GM18519 (cell line): ENCODE data around the gene USP15.
A peak's percentile ranks its signal among the peaks of the same experiment; 100 is the strongest.
"Not testable (repeated sequence)": the region's sequence is repeated elsewhere in the genome, so short reads cannot be mapped to it uniquely, and the experiment has no call there.

ENCODE experiments used
- ATAC-seq: cut with Tn5 transposase; IDR thresholded peaks from one replicate; pipeline ENCODE4 v1.9.1; 2021; ENCODE audit warnings: mild to moderate bottlenecking, moderate library complexity; ENCODE audit not compliant: unreplicated experiment, low FRiP score

Gene USP15

DNA sequence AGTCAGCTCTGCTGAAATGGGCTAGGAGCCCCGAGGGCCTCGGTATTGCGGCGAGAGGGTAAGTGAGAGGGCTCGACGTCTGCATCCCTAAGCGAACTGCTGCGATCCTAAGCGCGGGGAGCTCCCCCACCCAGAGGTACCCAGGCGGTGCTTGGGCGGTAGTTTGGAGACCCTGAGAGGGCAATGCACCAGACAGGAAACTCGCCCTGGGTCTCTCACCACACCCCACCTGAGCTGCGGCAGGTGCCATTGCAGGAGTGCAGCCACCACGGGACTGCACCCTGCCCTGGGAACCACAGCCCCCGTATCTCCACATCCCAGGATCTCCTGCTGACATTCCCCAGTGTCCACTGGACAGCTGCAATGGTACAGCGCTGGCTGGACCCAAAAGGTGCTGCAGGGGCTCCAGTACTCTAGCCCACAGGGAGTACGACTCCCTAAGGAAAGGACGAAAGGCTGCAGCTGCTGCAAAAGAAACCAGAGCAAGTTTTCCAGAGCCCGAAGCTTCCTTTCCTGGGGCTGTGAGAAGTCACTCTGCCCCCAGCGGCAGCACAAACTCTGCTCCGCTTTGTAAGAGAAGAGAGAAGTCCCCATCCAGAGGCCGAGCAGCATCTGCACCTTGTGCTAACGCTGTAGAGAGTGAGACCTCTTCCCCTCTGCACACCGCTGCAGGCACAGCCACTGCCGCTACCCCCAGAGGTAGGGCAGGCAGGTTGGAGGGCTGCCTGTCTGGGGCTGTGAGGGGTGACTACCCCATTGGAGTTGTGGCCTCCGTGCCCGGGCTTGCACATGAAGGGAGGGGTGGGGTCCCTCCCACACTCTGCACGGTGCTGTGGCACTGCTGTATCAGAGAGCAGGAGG lies 175.3 kb downstream of the USP15 start:
- ATAC-seq = peak; percentile 79

DNA sequence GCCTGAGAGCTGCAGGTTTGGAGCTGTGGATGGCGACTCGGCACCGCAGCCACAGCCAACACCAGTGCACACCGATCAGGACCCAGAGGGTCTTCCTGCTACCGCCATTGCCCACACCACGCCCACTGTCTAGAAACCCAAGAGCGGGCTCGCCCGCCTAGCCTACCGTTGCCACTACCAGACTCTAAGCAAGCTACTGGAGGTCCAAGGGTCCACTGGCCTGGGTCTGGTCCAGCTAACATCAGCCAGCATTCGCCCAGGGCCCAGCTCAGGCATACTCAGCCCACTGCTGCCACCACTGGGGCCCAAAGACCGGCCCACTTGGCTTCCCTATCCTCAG lies 175.9 kb downstream of the USP15 start:
- no peak for ATAC-seq

GRCh38 chr12:62438098-62438692 lies 178.0 kb downstream of the USP15 start:
- ATAC-seq = no peak

GRCh38 chr12:62446754-62447452 lies 186.7 kb downstream of the USP15 start:
- no peak for ATAC-seq

DNA sequence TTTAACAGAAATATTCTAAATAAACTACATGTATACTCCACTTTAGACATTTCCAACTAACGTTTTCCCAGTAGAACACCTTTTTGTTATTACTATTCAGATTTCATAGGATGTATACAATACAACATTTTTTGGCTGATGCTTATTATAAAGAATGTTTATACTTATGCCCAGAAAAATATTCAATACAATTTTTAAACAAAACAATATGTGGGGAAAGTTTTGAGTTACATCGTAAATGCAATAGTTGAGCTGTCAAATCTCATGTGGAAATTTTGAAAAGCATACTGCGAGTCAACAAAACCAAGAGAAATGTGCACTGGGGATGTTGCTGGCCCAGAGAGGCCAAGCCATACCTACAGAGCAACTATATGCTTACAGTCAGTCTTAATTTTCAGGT lies 188.2 kb downstream of the USP15 start:
- no peak for ATAC-seq

DNA sequence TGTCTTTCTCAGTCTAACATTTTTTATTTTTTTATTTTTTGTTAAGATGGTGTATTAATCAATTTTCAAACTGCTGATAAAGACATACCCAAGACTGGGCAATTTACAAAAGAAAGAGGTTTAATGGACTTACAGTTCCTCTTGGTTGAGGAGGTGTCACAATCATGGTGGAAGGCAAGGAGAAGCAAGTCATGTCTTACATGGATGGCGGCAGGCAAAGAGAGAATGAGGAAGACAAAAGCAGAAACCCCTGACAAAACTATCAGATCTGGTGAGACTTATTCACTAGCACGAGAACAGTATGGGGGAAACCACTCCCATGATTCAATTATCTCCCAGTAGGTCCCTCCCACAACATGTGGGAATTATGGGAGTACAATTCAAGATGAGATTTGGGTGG lies 195.2 kb downstream of the USP15 start:
- not testable (repeated sequence) for ATAC-seq

- no peak for ATAC-seq
These were observed 198.4 kb downstream of the USP15 start for GRCh38 chr12:62458626-62459025.

DNA sequence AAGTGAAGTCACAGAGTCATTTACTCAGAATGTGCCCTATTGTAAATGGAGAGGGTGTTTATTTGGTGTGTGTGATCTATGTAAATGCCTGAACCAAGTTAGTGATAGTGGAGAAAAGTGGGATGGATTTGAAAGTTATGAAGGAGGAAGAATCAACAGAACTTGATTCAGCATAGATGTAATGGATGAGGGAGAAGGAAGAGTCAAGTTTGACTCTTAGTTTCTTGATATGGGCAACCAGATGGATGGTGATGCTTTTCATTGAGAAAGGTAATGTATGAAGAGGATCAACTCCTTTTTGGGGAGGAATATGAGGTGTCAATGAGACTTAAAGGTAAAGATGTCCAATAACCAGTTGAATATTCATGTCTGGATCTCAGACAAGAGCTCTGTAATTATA lies 199.8 kb downstream of the USP15 start:
- no peak for ATAC-seq

- not testable (repeated sequence) for ATAC-seq
These were observed 201.1 kb downstream of the USP15 start for GRCh38 chr12:62461171-62461837.

DNA sequence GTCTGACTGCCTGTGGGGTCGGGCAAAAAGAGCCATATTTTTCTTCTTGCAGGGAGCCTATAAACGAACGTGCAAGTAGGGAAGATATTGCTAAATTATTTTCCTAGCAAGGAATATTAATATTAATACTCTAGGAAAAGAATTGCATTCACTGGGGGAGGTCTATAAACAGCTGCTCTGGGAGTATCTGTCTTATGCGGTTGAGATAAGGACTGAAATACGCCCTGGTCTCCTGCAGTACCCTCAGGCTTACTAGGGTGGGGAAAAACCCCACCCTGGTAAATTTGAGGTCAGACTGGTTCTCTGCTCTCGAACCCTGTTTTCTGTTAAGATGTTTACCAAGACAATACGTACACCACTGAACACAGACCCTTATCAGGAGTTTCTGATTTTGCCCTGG lies 203.0 kb downstream of the USP15 start:
- not testable (repeated sequence) for ATAC-seq
